Keratinocyte (primary cell): ENCODE results near the gene BHMT.

Experiments used
- EZH2 ChIP-seq: IDR thresholded peaks from one replicate; pipeline ENCODE4 v1.6.1; 2012; ENCODE audit warnings: inconsistent platforms, mild to moderate bottlenecking, low read length, moderate library complexity
- TF ChIP-seq, protein P1 (sequence below), 3 experiments: IDR thresholded peaks in 1 of 3; conservative IDR thresholded peaks in 1 of 3; optimal IDR thresholded peaks in 1 of 3; 2 replicates in 2 of 3; 3 replicates in 1 of 3; pipeline versions ENCODE3 to v1.5.1; 2011; ENCODE audit warnings: low read length in 3 of 3, mild to moderate bottlenecking in 3 of 3, moderate library complexity in 2 of 3, control low read depth in 1 of 3, inconsistent platforms in 1 of 3; ENCODE audit not compliant: insufficient read depth in 2 of 3; ENCODE audit errors: extremely low read depth in 1 of 3

DNA sequence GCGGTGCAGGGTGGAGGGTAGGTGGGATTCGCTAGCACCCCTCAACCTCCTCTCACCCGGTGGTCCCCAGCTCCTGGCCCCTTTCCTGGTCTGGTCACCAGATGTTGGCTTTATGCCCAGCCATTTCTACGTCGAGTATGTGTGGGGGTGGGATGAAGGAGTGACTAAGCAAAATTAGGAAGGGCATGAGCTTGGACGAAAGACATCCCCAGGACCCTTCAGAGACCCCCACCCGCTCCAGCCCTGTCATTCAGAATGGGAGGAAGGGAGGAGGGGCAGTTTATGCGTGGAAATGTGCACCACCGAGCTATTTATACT, 41.3 kb upstream of the BHMT start:
- TF ChIP-seq, protein P1, sequence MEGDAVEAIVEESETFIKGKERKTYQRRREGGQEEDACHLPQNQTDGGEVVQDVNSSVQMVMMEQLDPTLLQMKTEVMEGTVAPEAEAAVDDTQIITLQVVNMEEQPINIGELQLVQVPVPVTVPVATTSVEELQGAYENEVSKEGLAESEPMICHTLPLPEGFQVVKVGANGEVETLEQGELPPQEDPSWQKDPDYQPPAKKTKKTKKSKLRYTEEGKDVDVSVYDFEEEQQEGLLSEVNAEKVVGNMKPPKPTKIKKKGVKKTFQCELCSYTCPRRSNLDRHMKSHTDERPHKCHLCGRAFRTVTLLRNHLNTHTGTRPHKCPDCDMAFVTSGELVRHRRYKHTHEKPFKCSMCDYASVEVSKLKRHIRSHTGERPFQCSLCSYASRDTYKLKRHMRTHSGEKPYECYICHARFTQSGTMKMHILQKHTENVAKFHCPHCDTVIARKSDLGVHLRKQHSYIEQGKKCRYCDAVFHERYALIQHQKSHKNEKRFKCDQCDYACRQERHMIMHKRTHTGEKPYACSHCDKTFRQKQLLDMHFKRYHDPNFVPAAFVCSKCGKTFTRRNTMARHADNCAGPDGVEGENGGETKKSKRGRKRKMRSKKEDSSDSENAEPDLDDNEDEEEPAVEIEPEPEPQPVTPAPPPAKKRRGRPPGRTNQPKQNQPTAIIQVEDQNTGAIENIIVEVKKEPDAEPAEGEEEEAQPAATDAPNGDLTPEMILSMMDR (optimal IDR thresholded peaks at IDR 0.05 in 1 of 3, IDR thresholded peaks at IDR 0.05 in 1 of 3, conservative IDR thresholded peaks at IDR 0.05 in 1 of 3; ENCODE audit: extremely low read depth in 1 of 3, insufficient read depth in 2 of 3, low read length in 3 of 3) = no peak
- TF ChIP-seq EZH2 = no peak
